Dedifferentiated amniotic fluid mesenchymal stem cell (primary cell): ENCODE measurements around the gene C1QTNF8.
"Not testable (repeated sequence)": the region's sequence is repeated elsewhere in the genome, so short reads cannot be mapped to it uniquely, and the experiment has no call there.

Experiments
- DNase-seq: peaks from one replicate; pipeline ENCODE4 v3.0.0-alpha.2; 2016; ENCODE audit errors: extremely low spot score

The C1QTNF8 gene

GRCh38 chr16:1093284-1094123 lies 2.5 kb downstream of the C1QTNF8 start:
- no peak for DNase-seq

DNA sequence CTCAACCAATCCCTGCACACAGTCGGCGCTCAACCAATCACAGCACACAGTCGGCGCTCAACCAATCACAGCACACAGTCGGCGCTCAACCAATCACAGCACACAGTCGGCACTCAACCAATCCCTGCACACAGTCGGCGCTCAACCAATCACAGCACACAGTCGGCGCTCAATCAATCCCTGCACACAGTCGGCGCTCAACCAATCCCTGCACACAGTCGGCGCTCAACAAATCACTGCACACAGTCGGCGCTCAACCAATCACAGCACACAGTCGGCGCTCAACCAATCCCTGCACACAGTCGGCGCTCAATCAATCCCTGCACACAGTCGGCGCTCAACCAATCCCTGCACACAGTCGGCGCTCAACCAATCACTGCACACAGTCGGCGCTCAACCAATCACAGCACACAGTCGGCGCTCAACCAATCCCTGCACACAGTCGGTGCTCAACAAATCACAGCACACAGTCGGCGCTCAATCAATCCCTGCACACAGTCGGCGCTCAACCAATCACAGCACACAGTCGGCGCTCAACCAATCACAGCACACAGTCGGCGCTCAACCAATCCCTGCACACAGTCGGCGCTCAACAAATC lies 3.3 kb downstream of the C1QTNF8 start:
- not testable (repeated sequence) for DNase-seq

DNA sequence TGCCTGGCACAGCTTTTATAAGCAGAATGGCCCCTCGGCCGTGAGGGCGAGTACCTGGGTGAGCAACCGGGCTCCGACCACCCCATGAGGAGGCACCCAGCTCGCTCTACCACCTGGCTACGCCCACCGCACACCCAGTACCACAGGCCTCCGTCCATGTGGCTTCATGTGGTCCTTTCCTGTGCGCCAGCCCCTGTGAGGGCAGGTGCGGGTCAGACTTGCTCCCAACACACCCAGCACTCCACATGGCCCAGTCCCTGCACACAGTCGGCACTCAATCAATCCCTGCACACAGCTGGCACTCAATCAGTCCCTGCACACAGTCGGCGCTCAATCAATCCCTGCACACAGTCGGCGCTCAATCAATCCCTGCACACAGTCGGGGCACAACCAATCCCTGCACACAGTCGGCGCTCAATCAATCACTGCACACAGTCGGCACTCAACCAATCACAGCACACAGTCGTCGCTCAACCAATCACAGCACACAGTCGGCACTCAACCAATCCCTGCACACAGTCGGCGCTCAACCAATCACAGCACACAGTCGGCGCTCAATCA lies 4.0 kb downstream of the C1QTNF8 start:
- no peak for DNase-seq

DNA sequence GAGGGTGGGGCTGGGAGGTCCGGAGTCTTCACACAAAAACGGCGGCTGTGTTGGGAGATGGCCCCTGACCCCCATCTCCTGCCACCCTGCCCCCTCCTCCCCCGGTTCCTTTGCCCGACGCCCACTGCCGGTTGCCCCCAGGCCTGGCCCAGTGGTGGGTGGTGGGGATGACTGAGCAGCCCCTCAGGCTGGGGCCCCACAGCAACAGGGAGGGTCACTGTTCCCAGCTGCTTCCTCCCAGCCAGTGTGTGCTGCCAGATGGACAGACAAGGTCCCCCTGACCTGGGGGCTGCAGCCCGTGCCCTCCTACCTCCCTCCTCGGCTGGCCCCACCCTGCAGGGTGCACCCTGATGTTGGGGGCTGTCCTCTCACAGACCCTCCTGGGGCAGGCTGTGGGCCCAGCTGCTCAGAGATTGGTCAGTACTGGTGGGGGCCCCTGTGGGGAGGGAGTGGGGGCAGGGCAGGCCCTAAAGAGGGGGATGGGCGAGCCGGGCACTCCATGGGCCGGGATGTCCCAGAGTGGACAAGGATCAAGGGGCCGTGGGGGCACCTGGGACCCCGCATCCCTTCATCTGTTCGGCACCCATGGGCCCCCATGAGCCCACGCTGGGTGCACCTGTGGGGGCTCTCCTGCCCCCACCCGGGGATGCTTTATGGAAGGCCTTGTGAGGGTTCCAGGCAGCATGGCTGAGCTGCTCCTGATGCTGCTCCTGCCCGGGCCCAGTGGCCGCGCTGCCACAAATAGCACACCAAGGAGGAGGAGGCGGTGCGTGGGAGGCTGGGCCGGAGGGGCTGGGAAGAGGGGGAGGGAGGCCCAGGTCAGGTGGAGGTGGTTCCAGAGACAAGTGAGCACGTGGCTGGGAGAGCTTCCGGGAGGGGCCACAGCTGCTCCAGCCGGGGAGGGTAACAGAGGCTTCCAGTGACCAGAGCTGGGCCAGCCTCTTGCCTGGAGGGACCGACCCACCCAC lies 5.1 kb downstream of the C1QTNF8 start:
- no peak for DNase-seq

- no peak for DNase-seq
These were observed 6.0 kb downstream of the C1QTNF8 start for GRCh38 chr16:1089822-1090619.

GRCh38 chr16:1089439-1089821 lies 6.6 kb downstream of the C1QTNF8 start:
- no peak for DNase-seq

DNA sequence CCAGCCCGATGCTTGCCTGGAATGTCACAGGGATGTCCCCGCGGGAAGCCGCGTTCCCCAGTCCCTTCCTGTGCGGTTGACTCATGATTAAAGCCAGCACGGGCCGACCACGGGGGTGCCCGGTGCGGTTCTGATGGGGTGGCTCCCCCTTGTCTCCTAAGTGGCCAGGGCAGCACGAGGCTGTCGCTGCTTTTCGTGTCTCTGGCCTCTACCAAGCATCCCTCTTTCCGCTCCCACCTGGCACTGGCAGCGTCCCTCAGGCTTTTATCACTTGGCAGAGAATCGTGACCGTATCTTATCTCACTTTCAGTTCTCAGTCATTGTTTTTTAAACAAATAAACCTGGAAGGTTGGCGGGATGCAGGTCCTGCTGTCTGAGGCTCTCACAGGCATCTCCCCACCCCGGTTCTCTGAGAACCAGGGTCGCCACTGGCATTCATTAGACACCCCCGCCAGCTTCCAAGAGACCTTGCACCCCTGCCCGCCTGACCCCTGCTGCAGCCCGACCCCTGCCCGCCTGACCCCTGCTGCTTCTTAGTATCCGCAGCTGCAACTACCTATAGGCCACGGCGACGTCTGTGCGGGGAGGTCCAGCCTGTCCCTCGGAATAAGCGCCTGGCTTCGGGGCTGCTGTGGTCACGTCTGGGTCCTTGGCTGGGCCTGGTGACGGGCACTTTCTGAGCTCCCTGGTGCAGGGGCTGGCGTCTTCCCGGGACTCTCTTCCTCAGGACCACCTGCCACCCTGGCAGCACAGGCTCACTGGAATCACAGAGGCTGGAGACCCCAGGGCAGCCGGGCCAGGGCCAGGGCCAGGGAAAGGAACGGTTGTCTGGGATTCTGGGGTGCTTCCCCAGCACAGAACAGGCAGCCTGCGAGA lies 7.5 kb downstream of the C1QTNF8 start:
- DNase-seq: no peak

- not testable (repeated sequence) for DNase-seq
These were observed 9.6 kb downstream of the C1QTNF8 start for GRCh38 chr16:1086443-1086842.

GRCh38 chr16:1084971-1085370 lies 11.1 kb downstream of the C1QTNF8 start:
- DNase-seq: no peak

DNA sequence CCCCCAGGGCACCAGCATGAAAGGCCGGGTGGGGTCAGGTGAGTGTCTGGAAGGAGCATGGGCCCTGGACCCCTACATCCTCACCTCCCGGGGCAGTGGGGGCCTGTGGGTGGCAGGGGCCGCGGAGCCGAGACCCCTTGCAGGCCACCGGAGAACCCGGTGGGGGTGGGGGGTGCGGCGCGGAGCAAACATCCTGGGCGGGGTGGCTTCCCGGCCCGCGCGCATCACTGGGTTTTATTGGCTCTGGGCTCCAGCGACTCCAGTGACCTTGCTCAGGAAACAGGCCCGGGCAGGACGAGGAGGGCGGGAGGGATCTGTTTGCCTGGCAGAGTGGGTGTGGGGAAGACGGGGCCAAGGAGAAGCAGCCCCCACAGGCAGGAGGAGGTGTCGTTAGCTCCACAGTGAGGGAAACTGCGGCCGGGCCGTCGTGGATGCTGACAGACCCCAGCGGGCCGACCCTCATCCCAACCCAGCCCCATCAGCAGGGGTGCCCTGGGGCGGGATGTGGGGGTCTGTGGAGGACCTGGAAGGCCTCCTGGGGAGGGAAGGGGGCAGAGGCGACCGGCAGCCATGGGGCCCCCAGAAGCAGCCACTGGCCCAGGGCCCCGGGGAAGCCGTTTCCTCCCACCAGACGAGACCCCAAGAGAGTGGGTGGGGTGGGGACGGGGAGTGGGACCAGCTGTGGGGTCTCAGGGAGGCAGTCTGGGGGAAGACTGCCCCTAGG lies 12.9 kb downstream of the C1QTNF8 start:
- DNase-seq: no peak

GRCh38 chr16:1082266-1082951 lies 13.6 kb downstream of the C1QTNF8 start:
- no peak for DNase-seq

DNA sequence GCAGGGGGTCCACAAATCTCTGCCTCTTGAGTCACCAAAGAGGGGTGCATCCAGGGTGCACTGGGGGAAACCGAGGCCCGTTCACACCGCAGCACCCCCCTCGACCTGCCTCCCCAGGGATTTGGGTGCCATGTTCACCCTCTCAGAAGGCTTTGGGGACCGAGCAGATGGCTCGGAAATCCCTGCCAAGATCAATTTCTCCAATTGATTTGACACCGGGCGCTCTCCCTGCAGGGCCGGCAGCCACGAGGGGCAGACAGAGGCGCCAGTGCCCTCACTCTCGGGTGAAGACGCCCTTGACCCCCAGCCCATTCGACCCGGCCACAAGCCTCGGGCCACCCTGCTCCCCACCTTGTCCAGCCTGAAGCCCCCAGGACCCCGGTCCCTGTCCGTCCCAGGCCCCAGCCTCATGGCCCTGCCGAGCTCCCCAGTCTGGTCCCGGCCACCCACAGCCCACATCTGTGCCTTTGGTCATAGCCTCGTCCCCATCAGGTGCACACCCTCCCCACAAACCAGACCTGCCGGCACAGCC lies 14.2 kb downstream of the C1QTNF8 start:
- DNase-seq: no peak

GRCh38 chr16:1080801-1081733 lies 15.0 kb downstream of the C1QTNF8 start:
- no peak for DNase-seq

DNA sequence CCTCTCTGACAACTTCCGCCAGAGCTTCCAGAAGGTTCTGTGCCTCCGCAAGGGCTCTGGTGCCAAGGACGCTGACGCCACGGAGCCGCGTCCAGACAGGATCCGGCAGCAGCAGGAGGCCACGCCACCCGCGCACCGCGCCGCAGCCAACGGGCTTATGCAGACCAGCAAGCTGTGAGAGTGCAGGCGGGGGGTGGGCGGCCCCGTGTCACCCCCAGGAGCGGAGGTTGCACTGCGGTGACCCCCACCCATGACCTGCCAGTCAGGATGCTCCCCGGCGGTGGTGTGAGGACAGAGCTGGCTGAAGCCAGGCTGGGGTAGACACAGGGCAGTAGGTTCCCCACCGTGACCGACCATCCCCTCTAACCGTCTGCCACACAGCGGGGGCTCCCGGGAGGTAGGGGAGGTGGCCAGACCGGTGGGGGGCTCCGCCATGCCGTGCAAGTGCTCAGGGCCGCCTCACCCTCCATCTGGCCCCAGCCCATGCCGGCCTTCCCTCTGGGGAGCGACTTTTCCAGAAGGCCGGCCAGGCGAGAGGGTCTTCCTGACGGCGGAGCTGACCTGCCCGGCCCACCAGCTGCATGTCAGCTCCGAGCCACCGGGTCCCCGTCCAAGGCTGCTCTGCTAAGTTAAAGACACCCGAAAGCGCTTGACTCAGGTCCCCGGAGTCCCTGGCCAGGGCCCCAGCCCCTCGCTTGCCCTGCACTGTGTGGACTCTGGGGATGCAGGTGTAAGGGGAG lies 16.1 kb downstream of the C1QTNF8 start:
- DNase-seq: no peak

GRCh38 chr16:1079341-1079740 lies 16.7 kb downstream of the C1QTNF8 start:
- no peak for DNase-seq

- DNase-seq: peak; percentile 51
These were observed 17.4 kb downstream of the C1QTNF8 start for GRCh38 chr16:1078579-1079021.
